ENCODE results near the gene RFT1.

RFT1 gene

GRCh38 chr3:53083521-53083920 lies 46.7 kb downstream of the RFT1 start:
- no peak for DNase-seq

- DNase-seq = no peak
Observed at GRCh38 chr3:53082736-53083135, 47.5 kb downstream of the RFT1 start.

DNA sequence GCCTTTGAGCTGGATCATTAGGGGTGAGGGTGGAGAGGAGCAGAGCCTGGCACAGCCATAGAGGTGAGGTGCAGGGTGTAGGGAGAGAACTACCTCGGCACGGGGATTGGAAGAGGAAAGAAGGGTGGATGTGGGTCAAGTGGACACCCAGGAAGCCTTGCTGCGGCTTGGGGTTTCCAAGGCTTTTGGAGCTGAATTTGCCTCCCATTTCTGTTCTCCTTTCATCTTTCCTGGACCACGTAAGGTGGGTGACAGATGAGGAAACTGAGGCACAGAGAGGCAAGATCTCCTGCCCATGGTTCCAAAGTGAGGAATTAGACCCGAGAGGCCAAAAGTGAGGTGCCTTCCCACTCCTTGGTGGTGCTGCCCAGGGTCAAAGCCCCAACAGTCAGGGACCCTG lies 48.9 kb downstream of the RFT1 start:
- DNase-seq = no peak

- DNase-seq = no peak
Observed at GRCh38 chr3:53080612-53081205, 49.5 kb downstream of the RFT1 start.

DNA sequence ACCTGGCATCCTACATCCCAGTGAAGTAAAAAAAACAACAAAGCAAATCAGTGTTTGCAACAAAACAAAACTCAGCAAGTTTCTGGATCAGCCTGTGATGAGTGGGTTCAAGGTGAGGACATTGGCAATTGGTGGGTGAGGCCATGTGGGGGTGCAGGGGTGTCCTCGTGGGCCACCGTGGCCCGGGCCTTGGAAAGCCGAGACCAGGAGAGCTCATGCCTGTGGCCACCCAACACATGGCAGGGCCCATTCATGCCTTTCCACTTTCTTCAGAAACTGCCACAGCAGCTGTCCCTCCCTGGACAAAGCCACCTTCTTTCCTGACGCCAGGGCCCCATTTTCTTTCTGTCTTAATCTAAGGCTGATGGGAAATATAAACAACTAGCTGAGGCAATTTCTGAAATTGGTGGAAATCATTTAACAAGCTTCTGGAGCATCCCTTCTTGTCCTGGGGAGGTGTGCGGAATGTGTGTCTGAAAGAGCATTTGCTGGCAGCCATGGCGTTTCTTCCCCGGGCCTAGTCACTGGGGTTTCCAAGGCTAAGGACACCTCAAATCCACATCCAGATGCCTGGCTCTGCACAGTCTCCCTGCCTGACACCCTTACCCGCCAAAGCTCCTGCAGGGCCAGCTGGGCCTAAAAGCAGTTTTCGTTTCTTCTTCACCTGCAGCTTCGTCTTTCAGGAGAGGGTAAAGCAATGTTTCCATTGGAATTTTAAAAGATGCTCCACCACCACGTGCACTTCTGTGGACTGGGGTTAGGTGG lies 50.3 kb downstream of the RFT1 start:
- DNase-seq = no peak

DNA sequence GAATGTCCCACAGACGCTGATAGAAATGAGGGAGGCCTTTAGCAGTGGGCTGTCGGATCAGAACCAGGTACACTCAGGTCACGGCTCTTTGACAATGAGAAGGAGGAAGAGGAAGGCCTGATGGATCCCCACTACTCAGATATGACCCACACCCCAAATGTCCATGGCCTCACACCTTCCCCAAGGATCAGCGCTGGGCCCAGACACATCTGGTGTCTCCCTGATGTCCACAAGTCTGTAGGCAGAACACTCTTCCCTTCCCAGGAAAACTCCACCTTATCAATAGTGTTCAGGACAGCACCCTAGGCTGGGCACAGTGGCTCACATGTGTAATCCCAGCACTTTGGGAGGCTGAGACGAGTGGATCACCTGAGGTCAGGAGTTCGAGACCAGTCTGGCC lies 51.1 kb downstream of the RFT1 start:
- DNase-seq = no peak

- no peak for DNase-seq
Observed at GRCh38 chr3:53078656-53079055, 51.6 kb downstream of the RFT1 start.

GRCh38 chr3:53077476-53078220 lies 52.6 kb downstream of the RFT1 start:
- DNase-seq = no peak

- no peak for DNase-seq
Observed at GRCh38 chr3:53075743-53076140, 54.5 kb downstream of the RFT1 start.

DNA sequence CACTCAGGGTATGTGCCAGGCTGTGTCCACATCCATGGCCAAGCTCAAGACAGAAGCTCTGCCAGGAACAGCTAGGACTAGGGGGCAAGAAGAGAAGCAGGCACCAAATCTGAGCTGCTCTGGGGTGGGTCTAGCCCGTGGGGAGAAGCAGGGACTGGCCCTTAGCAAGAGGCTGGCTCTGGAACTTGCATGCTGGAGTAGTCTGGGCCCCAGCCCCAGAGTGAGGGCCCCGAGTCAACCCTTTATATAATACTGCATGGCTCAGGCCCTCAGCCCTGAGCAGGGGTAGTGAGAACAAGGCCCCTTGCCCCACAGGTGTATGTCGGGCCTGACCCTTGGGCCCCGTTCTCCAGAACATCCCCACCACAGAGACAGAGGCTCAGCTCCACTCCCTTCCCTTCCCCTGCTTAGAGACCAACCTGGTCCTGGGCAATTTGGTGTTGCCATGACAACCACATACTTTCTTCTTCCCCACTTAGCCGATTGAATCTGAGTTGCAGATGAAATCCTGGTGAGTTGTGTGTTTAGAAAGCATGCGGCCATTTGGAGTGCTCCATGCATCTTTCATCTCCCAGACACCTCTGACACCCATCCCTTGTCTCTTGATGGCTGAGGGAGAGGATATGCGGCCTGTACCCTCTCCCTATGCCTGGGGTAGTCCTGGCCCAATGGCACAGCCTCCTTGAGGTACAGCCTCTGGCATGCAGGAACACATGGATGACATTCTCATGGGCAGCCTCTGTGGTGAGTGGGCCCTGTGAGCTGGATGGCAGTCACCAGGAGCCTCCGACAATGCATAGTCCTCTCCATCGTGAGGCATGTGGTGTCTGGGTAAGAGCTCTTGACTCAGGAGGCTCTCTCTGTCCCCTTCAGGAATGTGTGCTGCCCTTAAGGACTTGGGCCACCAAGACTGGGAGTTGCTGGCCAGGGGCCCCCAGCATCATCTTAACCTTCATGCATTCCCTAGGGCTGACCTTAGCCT lies 55.2 kb downstream of the RFT1 start:
- no peak for DNase-seq

DNA sequence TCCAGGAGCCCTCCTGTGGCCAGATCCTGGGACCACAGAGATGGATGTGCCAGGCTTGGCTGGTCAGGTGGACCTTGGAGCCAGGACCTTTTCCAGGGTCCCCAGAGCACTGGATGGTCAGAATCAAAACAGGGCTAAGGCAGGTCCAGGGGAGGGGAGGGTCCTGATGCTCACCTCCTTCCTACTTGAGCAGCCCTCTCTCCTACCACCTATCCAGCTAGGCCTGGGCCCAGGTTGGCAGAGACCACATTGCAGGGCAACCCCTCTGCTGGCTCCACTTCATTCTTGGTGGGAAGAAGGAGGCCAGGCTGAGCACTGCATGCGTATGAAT lies 55.9 kb downstream of the RFT1 start:
- DNase-seq = no peak

GRCh38 chr3:53073553-53074365 lies 56.5 kb downstream of the RFT1 start:
- no peak for DNase-seq

DNA sequence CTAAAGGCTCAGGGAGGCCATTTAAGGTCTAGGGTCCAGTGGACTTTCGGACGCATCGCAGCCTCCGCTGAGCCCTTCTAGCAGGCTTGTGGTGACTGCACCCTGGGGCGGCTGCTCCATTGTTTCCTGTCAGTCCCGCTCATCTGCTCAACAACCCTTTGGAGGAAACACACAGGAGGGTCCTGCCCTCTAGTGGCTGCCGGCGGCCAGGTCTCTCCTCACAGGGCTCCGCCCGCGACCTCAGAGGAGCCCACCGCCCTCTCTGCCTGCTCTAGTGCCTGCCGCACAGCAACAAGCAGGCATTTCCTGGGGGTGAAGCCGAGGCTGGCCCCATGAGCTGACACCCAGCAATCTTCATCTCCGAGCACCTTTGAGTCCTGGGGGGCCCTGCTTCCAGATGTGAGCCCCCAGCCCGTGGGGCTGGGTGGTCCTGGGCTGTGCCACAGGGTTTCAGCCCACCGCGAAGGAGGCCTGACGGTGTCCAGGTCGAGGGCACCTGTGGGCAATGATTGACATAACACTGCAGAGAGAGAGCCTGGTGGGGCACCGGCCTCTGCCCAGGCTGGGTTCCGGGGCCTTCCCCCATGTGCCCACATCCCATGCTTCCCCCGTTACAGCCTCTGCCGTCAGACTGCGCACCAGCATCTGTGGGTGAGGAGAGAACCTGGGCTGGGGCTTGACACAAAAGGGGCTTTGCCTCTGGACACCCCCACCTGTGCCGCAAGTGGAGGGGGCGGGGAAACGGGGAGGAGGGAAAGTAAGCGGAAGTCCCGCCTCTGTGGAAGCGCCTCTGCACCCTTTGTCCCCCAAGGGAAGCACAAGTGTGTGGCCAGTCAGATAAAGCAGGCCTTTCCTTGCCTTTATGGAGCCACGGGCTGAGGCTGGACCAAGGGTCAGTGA lies 57.3 kb downstream of the RFT1 start:
- DNase-seq = peak; percentile 81

DNA sequence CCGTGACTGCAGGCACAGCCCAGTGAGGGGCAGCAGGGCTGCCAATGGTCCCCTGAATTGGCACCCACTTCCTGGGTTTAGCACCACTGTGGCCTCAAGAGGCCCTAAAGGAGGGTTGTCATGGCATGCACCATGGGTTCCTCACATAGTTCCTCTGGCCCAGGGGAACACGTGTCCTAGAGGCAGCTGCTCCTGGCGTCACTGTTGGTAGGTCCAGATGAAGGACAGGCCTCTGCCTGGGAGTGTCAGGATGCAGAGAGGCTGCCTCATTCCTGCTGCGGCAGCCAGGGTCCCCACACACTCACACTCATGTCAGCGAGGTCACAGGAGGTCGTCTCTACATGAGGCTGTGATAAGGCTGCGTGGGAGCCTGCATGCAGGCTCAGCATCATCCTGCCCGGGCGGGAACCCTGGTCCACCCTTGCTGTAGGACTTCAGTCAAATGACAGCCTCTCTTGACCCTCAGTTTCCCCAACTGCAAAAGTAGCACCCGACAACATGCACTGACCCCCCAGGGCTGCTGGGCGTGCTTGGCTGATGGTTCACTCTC lies 58.3 kb downstream of the RFT1 start:
- DNase-seq = no peak

- DNase-seq = no peak
Observed at GRCh38 chr3:53069422-53070068, 60.7 kb downstream of the RFT1 start.

DNA sequence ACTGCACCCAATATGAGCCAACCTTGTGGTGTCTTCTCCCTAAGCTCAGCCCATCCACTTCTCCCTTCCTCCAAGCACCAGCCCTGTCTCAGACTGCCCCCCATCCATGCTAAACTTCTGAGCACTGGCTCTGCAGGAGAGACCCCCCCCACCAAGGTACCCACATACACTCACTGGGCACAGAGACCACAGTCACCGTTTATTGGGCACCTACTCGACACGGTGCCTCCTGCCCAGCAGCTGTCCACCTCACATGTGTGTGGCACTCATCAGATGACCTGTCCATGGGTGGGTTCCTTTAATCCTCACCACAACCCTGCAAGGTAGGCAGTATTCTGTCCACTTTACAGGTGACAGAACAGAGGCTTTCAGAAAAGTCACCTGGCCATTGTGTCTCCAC lies 62.1 kb downstream of the RFT1 start:
- DNase-seq = no peak

DNA sequence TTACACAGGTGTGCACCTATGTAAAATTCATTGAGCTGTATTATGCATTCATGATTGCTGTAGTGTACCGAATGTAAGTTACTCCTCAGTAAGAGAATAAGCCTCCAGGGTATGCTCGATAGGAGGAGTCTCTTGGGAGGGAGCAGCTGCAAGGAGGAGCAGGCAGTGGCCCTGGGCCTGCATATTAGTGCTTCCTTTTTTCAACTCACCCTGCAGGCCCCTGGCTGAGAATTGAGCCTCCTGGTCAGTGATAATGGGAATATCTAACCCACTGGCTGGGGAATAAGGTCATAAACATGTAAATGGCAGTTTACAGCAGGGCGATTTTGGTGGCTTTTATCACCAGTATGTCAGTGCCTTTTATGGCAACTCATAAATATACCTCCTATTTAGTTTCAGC lies 62.7 kb downstream of the RFT1 start:
- DNase-seq = no peak

DNA sequence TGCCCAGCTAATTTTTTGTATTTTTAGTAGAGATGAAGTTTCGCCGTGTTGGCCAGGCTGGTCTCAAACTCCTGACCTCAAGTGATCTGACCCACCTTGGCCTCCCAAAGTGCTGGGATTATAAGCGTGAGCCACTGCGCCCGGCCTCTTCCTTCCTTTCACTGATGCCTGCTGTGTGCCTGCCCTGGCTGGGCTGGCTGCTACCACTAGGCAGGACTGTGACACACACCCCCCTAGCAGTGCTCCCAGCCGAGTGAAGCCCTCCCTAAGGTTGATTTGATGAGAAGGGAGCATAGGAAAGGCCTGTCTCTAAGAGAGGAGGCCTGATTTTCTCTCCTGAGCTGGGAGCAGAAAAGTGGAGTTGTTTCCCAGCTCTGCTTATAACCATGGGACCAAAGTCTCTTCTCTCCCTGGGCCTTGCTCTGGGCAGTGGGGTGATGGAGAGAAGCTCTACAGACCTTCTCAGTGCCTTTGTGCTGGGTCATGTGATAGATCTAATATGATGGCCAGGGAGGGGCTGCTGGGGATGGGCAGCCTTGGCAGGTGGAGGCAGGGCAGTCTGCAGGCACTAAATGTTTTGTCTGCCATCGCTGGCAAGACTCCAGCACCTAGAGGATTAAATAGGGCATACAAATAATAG lies 64.3 kb downstream of the RFT1 start:
- DNase-seq = no peak

- DNase-seq = no peak
Observed at GRCh38 chr3:53062905-53063304, 67.3 kb downstream of the RFT1 start.

GRCh38 chr3:53056442-53056841 lies 73.8 kb downstream of the RFT1 start:
- DNase-seq = no peak
